Gastroesophageal sphincter (tissue), 3 donors: ENCODE data around the gene HARS1.

Source experiments
- EP300 ChIP-seq: sonication (generic); formaldehyde crosslinking; IDR thresholded peaks from one replicate; pipeline ENCODE4 v1.6.1; 2017; ENCODE audit warnings: antibody characterized with exemption, mild to moderate bottlenecking
- POLR2A ChIP-seq, 2 donors: fragments of 450-650 bp; IDR thresholded peaks; one replicate each; pipeline ENCODE4 v1.6.1; 2017; ENCODE audit warnings: antibody characterized with exemption in 2 of 2, mild to moderate bottlenecking in 2 of 2, moderate library complexity in 1 of 2
- POLR2AphosphoS5 ChIP-seq: sonication (generic); formaldehyde crosslinking; IDR thresholded peaks from one replicate; pipeline ENCODE4 v1.6.1; 2017; ENCODE audit warnings: antibody characterized with exemption
- TF ChIP-seq, protein P1 (sequence below), 4 experiments: fragments of 200-600 bp in 2 of 4; fragments of 450-650 bp in 2 of 4; sonication (generic) in 1 of 4; IDR thresholded peaks; one replicate each; pipeline ENCODE4 v1.5.1; 2017 to 2019; ENCODE audit warnings: antibody characterized with exemption in 4 of 4, mild to moderate bottlenecking in 2 of 4, moderate library complexity in 2 of 4

DNA sequence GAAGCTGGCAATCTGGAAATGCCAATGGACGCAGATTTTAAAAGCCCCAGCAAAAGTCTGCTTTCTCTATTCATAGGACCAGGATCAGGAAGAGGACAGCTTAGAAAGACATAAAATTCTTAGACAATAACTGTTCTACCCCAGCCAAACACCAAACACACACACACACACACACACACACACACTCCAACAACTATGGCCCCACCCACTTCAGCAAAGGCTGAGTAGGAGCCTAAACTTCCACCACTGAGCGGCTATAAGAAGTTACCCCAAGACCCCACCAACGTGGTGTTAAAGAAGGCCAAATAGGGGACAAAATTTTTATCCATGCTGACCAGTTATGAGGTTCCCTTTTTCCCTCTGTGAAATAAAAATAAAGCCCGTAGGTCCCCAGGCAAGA lies 41.9 kb upstream of the HARS1 start:
- TF ChIP-seq, protein P1, sequence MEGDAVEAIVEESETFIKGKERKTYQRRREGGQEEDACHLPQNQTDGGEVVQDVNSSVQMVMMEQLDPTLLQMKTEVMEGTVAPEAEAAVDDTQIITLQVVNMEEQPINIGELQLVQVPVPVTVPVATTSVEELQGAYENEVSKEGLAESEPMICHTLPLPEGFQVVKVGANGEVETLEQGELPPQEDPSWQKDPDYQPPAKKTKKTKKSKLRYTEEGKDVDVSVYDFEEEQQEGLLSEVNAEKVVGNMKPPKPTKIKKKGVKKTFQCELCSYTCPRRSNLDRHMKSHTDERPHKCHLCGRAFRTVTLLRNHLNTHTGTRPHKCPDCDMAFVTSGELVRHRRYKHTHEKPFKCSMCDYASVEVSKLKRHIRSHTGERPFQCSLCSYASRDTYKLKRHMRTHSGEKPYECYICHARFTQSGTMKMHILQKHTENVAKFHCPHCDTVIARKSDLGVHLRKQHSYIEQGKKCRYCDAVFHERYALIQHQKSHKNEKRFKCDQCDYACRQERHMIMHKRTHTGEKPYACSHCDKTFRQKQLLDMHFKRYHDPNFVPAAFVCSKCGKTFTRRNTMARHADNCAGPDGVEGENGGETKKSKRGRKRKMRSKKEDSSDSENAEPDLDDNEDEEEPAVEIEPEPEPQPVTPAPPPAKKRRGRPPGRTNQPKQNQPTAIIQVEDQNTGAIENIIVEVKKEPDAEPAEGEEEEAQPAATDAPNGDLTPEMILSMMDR (IDR thresholded peaks at IDR 0.05) = no peak
- TF ChIP-seq POLR2A (IDR thresholded peaks at IDR 0.05) (no peak), EP300 (no peak), POLR2AphosphoS5 (no peak)
